K562 (cell line): ENCODE results near the gene SRCIN1. TPM values are rescaled to one million over a fixed set of nuclear protein-coding genes. Genes with fewer than 3 reads are reported as not detected.

Experiments
- ATAC-seq: fragments of 200-7000 bp; cut with Tn5 transposase; 3 replicates; pipeline ENCODE4 v1.9.1; 2020; ENCODE audit warnings: moderate library complexity
- BruUV-seq: library from RNA; stranded (reverse); fragments of 400-500 nt; replicated peaks from 2 replicates; lab custom pipeline; 2021; lab: Mats Ljungman, UMichigan
- CTCF ChIA-PET: fragments of 300-600 bp; formaldehyde crosslinking; extraction: SDS; loops from one replicate; lab custom pipeline; 2021; ENCODE audit warnings: low intra/inter-chr PET ratio; lab: Yijun Ruan, JAX
- POLR2A ChIA-PET: fragments of 300-600, 350-650 bp; sonication (Branson Sonifier 250); formaldehyde crosslinking; extraction: SDS; loops from one replicate; lab custom pipeline; 2021; ENCODE audit warnings: antibody characterized with exemption, inconsistent platforms; lab: Yijun Ruan, JAX
- DNase-seq, 4 experiments: peaks; one replicate each; pipeline versions ENCODE4 v3.0.0 to v3.0.0-alpha.2; 2011 to 2018; ENCODE audit warnings: low spot score in 3 of 4, mixed read lengths in 3 of 4; ENCODE audit errors: extremely low read depth in 1 of 4
- FAIRE-seq: peaks from 2 replicates; lab custom pipeline; 2011; peaks lifted over from hg19 to GRCh38; lab: Jason Lieb, UNC
- H2AFZ ChIP-seq: 2 replicates; pipeline ENCODE4 v1.6.0; 2011; ENCODE audit warnings: low read depth, low read length, control low read depth, inconsistent platforms
- H3K27ac ChIP-seq: fragments of 200-600 bp; 3 replicates; pipeline ENCODE4 v1.8.0; 2011; ENCODE audit warnings: low read depth, mild to moderate bottlenecking, control low read depth, inconsistent platforms, low read length, moderate library complexity, mixed read lengths; ENCODE audit errors: extremely low read depth
- H3K27me3 ChIP-seq, 2 experiments: fragments of 300-600 bp in 1 of 2; 2 replicates in 1 of 2; 3 replicates in 1 of 2; pipeline versions ENCODE4 v1.6.0 to v1.8.0; 2011; ENCODE audit warnings: inconsistent platforms in 2 of 2, low read length in 2 of 2, mild to moderate bottlenecking in 1 of 2, mixed read lengths in 1 of 2, moderate library complexity in 1 of 2; ENCODE audit not compliant: control insufficient read depth in 2 of 2, insufficient read depth in 2 of 2
- H3K36me3 ChIP-seq: fragments of 300-600 bp; 3 replicates; pipeline ENCODE4 v1.8.0; 2011; ENCODE audit warnings: mild to moderate bottlenecking, low read length, inconsistent platforms; ENCODE audit not compliant: control insufficient read depth, insufficient read depth
- H3K4me1 ChIP-seq, 2 experiments: fragments of 200-600 bp in 1 of 2; replicated peaks in 1 of 2; 2 replicates in 1 of 2; 3 replicates in 1 of 2; pipeline versions ENCODE4 v1.5.1 to v1.8.0; 2011; ENCODE audit warnings: inconsistent platforms in 2 of 2, low read length in 2 of 2, mild to moderate bottlenecking in 1 of 2, mixed read lengths in 1 of 2, moderate library complexity in 1 of 2; ENCODE audit not compliant: control insufficient read depth in 2 of 2, insufficient read depth in 2 of 2
- H3K4me2 ChIP-seq: 2 replicates; pipeline ENCODE4 v1.6.1; 2011; ENCODE audit warnings: low read length, control low read depth, inconsistent platforms, mixed read lengths; ENCODE audit not compliant: insufficient read depth
- H3K4me3 ChIP-seq: fragments of 200-600 bp; sonication (generic), shearing (Covaris generic); 2 replicates; pipeline ENCODE4 v1.5.1; 2016; ENCODE audit warnings: control low read depth, inconsistent platforms
- H3K79me2 ChIP-seq: fragments of 200-600 bp; 3 replicates; pipeline ENCODE4 v1.8.0; 2011; ENCODE audit warnings: low read length, inconsistent platforms; ENCODE audit not compliant: control insufficient read depth, insufficient read depth
- H3K9ac ChIP-seq, 2 experiments: 2 replicates each; pipeline versions ENCODE4 v1.6.0 to v1.6.1; 2011; ENCODE audit warnings: low read depth in 2 of 2, low read length in 2 of 2, control low read depth in 1 of 2, inconsistent platforms in 1 of 2, mild to moderate bottlenecking in 1 of 2, mixed read lengths in 1 of 2; ENCODE audit not compliant: insufficient read depth in 1 of 2
- H3K9me1 ChIP-seq: one replicate; pipeline ENCODE4 v1.6.0; 2011; ENCODE audit warnings: inconsistent platforms, mild to moderate bottlenecking, low read length, moderate library complexity; ENCODE audit not compliant: control insufficient read depth, insufficient read depth
- H3K9me3 ChIP-seq: replicated peaks from 2 replicates; pipeline ENCODE4 v1.5.1; 2011; ENCODE audit warnings: low read depth, low read length, inconsistent platforms; ENCODE audit not compliant: control insufficient read depth, insufficient read depth
- H4K20me1 ChIP-seq: replicated peaks from 2 replicates; pipeline ENCODE4 v1.6.1; 2011; ENCODE audit warnings: low read length, inconsistent platforms, mixed read lengths; ENCODE audit not compliant: control insufficient read depth, insufficient read depth
- SMAD3 ChIP-seq: fragments of 450-650 bp; formaldehyde crosslinking; conservative IDR thresholded peaks from 2 replicates; pipeline ENCODE4 v1.4.0; 2020; ENCODE audit warnings: mild to moderate bottlenecking
- WGBS: fragments of 100-300 bp; shearing (Covaris generic); methylation state at CpG from one replicate; pipeline ENCODE4 v1.1.6; 2016; ENCODE audit warnings: low coverage, mixed read lengths; ENCODE audit not compliant: insufficient coverage; ENCODE audit errors: missing lambda C conversion rate; 5-methylcytosine and 5-hydroxymethylcytosine counted together
- in situ Hi-C: fragments of 300-500 bp; cut with MboI; formaldehyde crosslinking; loops from 4 replicates; pipeline ENCODE4 v1.15.0; 2018; ENCODE audit warnings: inconsistent platforms, mixed read lengths
- intact Hi-C: fragments of 100-400 bp; cut with micrococcal nuclease; formaldehyde crosslinking; loops from 2 replicates; pipeline ENCODE4 v1.14.2; 2022
- polyA plus RNA-seq, 8 experiments: library from polyadenylated mRNA; depleted of rRNA in 4 of 8; stranded (reverse) in 5 of 8; unstranded in 3 of 8; fragments of >200 nt; fragmentation: Nextera tagmentation in 2 of 8; fragmentation: Illumina TruSeq in 1 of 8; extraction: Ambion mirVana in 2 of 8; extraction: Trizol in 1 of 8; gene quantifications; 2 replicates each; pipeline versions ENCODE4 v1.2.1 to v1.2.3, GENCODE V29; 2011 to 2014; ENCODE audit warnings: inconsistent platforms in 1 of 8, missing spikeins in 1 of 8
- total RNA-seq, 7 experiments: library from RNA; depleted of rRNA in 6 of 7; stranded (reverse); fragments of >200 nt in 6 of 7; fragmentation: Illumina TruSeq in 2 of 7; extraction: Trizol in 2 of 7; gene quantifications; 2 replicates each; pipeline versions ENCODE4 v1.2.1 to v1.2.3, GENCODE V29; 2011 to 2021; ENCODE audit warnings: low replicate concordance in 1 of 7
- TF ChIP-seq, protein P1 (sequence below): fragments of 450-650 bp; IDR thresholded peaks from 2 replicates; pipeline ENCODE4 v1.6.1; 2018; ENCODE audit not compliant: partially characterized antibody

Gene SRCIN1
- total and polyA plus RNA-seq, 9 of the 15 experiments (the other 6 are each of a cell fraction or from before 2014, with no cell fraction given) = 0.09 to 0.33 (median 0.13) TPM; not detected in 6

DNA sequence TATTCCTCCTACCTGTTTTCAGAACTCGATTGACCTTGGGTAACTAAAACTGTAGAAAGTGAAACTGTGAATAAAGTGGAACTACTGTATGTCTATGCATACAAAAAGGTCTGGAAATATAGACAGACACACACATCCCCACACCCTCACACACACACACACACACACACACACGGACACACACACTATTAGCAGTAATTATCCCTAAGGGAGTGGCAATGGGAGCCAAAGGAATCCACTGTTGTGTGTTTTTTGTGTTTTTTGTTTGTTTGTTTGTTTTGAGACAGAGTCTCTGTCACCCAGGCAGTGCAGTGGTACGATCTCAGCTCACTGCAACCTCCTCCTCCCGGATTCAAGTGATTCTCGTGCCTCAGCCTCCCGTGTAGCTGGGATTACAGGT, 26.6 kb upstream of the SRCIN1 start:
- CTCF ChIA-PET = no interaction called here
- H3K9me1 ChIP-seq = no peaks in the 10 kb centered on the region
- ATAC-seq (no peak), DNase-seq (no peak), FAIRE-seq (no peak)
- no peaks in the 10 kb centered on the region; a peak in 1 of 5 replicates for H3K27me3 ChIP-seq
- in situ Hi-C loops (no loop called here), intact Hi-C loops (no loop called here)
- no peaks in the 10 kb centered on the region; a peak in 2 of 5 replicates for H3K4me1 ChIP-seq
- no peaks in the 10 kb centered on the region for H3K9me3 ChIP-seq
- no TSS peak for BruUV-seq
- H4K20me1 ChIP-seq = no peaks in the 10 kb centered on the region
- no peaks in the 10 kb centered on the region for H3K79me2 ChIP-seq
- no peak overlapping the region for H3K27ac ChIP-seq
- no peak overlapping the region for H3K4me2 ChIP-seq
- no peak overlapping the region for H2AFZ ChIP-seq
- POLR2A ChIA-PET = no interaction called here
- H3K9ac ChIP-seq = no peak overlapping the region
- no peak overlapping the region for H3K4me3 ChIP-seq
- H3K36me3 ChIP-seq = no peaks in the 10 kb centered on the region
- 27% methylated on average over 6 of the region's 6 CpGs for WGBS
- TF ChIP-seq, protein P1, sequence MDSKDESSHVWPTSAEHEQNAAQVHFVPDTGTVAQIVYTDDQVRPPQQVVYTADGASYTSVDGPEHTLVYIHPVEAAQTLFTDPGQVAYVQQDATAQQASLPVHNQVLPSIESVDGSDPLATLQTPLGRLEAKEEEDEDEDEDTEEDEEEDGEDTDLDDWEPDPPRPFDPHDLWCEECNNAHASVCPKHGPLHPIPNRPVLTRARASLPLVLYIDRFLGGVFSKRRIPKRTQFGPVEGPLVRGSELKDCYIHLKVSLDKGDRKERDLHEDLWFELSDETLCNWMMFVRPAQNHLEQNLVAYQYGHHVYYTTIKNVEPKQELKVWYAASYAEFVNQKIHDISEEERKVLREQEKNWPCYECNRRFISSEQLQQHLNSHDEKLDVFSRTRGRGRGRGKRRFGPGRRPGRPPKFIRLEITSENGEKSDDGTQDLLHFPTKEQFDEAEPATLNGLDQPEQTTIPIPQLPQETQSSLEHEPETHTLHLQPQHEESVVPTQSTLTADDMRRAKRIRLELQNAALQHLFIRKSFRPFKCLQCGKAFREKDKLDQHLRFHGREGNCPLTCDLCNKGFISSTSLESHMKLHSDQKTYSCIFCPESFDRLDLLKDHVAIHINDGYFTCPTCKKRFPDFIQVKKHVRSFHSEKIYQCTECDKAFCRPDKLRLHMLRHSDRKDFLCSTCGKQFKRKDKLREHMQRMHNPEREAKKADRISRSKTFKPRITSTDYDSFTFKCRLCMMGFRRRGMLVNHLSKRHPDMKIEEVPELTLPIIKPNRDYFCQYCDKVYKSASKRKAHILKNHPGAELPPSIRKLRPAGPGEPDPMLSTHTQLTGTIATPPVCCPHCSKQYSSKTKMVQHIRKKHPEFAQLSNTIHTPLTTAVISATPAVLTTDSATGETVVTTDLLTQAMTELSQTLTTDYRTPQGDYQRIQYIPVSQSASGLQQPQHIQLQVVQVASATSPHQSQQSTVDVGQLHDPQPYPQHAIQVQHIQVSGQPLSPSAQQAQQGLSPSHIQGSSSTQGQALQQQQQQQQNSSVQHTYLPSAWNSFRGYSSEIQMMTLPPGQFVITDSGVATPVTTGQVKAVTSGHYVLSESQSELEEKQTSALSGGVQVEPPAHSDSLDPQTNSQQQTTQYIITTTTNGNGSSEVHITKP = peak; percentile 30
- no peak for TF ChIP-seq SMAD3
